Midbrain (tissue), 1 donor: ENCODE measurements around the gene PRKCE.
A peak's percentile ranks its signal among the peaks of the same experiment; 100 is the strongest.
"Not testable (repeated sequence)": the region's sequence is repeated elsewhere in the genome, so short reads cannot be mapped to it uniquely, and the experiment has no call there.

Experiments used
- DNase-seq: peaks from one replicate; lab custom pipeline; 2025; lab: John Stamatoyannopoulos, UW

Gene PRKCE

DNA sequence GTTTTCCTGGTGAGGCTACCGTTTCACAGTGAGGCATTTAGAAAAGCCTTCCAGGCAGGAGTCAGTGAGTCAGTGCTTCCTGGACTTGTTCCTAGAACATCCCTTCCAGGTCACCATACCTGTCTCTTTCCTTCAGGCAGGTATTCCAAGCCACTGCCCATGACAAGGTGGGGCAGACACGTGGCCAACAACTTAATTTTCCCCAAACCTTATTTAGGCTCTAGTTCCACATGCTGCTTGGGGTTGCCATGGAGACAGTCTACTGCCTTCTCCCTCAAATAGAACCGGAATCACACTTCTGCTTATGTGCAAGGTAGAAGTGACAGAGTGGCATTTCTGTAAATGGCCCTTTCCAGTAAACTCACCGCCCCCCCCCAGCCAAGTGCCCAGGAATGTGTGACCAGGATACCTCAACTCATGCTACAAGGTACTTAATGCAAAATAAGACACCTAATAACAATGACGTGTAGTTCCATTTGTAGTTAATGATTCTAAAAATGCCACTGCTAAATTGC lies 258.3 kb downstream of the PRKCE start:
- peak; percentile 9 for DNase-seq

GRCh38 chr2:45910473-45911060 lies 259.1 kb downstream of the PRKCE start:
- DNase-seq, result no peak

- DNase-seq, result no peak
Measured at GRCh38 chr2:45911538-45911937, 260.1 kb downstream of the PRKCE start.

DNA sequence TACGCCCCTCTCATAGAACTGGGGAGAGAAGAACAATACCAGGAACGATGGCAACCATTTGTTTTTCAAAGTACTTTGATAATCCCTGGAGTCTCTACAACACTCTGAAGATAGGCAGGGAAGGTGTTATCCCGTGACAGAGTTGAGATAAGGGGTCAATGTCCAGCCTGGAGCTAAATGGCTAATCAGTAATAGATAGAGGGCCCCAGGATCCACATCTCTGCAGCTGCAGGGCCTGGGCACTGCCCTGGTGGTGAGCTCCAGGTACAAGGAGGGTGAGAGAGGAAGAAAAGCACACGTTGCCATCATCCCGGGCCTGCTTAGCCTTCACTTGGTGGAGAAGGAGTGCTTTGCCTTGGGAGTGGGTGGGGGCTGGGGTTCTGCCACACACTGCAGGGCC lies 260.6 kb downstream of the PRKCE start:
- no peak for DNase-seq

DNA sequence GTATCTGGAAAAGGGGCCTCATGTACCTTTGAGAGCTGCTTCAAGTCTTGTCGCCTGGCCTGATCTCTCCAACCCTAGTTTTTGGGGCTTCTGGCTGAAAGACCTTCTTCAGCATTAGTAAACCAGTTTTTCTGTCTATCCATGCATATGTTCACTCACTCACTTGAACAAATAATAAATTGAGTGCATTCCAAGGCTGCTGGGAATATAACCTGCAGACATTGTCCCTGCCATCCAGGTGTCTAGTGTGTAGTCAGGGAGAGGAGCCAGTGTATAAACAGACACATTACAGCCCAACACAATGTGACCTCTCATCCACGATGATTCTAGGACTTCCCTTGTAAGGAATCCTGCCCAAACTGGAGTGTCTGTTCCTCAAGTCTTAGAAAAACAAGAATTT lies 262.1 kb downstream of the PRKCE start:
- DNase-seq, result no peak

GRCh38 chr2:45915523-45915922 lies 264.0 kb downstream of the PRKCE start:
- no peak for DNase-seq

- DNase-seq, result not testable (repeated sequence)
Measured at GRCh38 chr2:45917561-45918176, 266.2 kb downstream of the PRKCE start.

GRCh38 chr2:45918463-45919159 lies 267.1 kb downstream of the PRKCE start:
- DNase-seq, result no peak

DNA sequence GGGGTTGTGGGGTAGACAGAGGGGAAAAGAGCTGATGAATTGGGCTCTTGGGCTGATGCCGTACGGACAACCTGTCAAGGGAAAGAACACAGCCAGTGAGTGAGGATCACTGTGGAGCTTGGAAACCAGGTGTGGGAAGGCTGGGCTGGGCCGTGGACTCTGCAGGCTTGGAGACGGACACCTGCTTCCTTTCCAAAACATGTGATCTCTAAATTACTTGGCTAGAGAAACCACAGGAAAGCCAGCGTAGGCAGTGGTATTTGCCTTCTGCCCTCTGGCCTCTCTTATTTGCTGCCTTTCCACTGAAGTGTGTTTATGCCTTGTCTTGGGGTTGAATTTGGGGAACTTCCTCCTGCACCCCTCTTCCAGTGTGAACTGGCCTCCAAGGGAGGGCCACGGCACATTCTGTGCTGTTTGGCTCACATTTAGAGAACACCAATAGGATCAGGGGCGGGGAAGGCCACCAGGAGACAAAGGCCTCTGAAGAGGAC lies 267.7 kb downstream of the PRKCE start:
- no peak for DNase-seq

DNA sequence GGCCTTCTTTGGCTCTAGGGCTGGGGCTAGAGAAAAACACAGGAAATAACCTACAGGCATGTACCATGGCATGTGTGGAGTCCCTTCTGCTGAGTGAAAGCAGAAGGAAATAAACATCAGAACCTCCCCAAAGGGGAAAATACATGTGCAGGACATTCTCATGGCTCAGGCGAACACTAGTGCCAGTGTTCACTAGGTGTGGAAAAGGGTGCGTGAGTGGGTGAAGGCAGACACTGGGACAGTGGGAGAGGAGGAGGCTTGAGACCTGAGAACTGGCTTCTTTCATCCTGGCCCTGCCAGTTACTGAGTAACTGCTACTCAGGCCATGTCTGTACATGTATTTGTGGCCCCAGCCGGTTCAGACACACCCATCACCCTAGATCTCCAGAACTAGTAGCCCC lies 268.2 kb downstream of the PRKCE start:
- DNase-seq, result no peak

DNA sequence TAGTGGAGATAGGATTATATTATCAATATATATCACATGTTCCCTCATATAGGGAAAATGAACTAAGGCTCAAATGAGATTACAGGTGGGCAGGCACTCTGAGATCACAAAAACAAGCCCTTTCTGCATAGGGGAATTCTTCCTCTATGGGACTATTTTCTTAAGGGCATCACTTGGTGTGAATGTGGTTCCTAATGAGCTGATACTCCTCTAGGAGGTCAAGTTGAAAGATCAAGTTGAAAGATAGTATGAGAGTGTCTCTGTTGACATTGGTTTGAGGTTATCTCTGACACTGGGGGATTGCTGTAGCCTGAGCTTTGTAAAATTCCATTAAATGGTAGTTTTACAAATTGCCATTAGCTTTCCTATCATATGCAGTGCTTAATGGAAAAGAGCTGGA lies 270.4 kb downstream of the PRKCE start:
- no peak for DNase-seq

DNA sequence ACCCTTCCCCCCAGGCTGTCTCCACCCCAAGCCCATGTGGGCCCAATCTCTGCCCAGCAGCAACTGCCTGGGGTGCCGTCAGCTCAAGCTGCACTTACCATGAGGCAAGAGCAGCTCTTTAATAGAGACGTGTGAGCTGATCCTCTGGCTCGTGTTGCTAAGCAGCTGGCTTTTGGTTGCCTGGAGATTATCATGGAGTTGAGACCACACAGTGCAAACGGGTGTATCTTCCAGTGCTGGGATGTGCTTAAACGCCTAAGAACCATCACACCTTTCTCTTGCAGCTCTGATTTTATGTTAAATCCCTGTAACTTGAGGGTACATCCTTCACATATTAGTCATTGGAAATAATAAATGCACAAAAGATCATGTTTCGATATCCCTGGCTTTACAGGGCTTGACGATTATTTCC lies 271.1 kb downstream of the PRKCE start:
- DNase-seq, result no peak

GRCh38 chr2:45923701-45924100 lies 272.2 kb downstream of the PRKCE start:
- no peak for DNase-seq

GRCh38 chr2:45925026-45925425 lies 273.6 kb downstream of the PRKCE start:
- DNase-seq, result no peak

- DNase-seq, result no peak
Measured at GRCh38 chr2:45925636-45926366, 274.3 kb downstream of the PRKCE start.

DNA sequence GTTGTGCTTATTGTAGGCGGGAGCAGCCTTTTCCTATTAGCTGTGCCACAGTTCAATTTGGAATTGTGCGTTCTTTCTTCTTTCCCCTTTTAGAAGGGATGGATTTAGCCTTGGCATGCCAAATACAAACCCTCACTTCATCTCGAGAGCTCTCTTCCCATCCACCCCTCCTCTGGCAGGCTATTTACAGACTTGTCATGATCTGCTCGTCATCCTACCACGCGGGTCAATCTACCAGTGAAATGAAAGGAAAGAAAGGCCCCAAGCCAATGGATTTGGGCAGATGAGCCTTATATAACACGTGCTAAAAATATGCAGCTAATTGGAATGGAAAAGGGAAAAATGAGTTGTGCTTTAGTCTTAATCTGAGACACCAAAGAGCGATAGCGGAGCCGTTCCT lies 277.5 kb downstream of the PRKCE start:
- DNase-seq, result peak; percentile 14

GRCh38 chr2:45929674-45930395 lies 278.4 kb downstream of the PRKCE start:
- no peak for DNase-seq

DNA sequence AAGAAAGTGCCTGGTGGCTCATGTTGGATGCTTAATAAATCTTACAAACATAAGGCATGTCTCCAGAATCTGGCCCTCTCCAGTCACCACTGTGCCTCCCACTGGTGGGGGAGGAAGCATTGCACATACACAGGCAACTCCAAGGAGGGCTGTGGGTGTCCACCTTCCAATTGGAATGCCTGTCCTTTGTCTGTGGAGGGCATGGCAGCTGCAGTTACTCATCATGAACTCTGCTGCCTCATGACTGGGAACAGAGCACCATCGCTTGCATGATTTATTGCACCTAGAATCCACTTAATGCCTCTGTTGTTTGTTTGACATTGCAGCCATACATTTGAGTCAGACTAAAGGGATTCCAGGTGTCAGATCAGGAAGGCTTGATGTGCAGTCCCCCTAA lies 278.9 kb downstream of the PRKCE start:
- no peak for DNase-seq

GRCh38 chr2:45932278-45932975 lies 281.0 kb downstream of the PRKCE start:
- DNase-seq, result no peak

DNA sequence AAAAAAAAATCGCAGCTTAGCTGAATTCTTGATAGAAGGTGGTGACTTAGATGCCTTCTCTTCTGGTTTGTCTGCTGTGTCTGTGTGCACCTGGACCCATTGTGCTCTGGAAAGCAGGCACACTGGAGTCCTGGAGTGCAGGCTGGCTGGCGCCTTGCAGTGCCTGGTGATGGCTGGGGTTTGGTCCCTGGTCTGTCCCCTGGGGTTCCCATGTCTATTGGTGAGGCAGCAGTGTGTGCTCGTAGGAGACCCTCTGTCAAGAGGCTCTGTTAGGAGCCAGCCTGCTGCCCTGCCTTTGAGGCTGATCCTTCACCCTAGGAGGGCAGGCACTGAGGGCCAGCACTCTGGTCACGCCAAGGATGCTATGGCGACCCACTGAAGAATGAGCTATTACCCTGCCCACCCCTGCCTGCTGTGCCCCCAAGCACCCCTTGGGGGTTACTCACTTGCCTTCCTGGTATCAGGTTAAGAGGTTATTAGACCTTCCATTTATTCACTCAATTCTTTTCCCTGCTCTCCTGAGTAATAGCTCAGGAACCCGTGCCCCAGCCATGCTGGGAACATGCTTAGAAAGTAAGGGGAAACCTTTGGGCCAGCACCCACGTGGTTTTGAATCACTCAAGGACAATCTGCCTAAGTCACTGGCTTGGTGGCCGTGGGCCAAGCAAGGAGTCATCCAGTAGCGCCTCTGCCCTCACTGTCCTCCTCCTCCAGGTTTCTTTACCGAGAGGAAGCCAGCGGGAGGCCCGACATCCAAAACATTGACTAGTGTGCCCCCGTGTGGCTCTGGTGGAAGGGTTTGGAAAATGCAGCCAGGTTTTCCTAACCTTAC lies 284.5 kb downstream of the PRKCE start:
- DNase-seq, result peak; percentile 83
